Measurements from ENCODE around the gene TMEM141.

The TMEM141 gene

GRCh38 chr9:136814725-136815421 is 23.7 kb downstream of the TMEM141 start:
- no peak for DNase-seq (ENCODE audit: low read depth in 3 of 3)

DNA sequence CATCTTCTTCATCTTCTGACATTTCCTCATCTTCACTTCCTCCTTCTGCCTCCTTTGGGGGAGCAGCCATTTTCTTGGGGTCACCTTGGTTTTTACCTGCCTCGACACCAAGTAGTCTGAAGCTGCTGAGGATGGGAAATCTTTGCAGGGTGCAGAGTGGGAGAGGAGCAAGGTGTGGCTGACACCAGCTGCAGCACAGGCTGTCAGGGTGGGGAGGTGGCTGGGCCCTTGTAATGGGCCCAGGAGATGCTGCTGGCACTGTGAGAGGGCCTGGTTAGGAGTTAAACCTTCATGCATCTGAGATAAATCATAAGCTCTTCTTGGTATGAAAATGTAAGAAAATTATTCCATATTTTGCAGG is 24.3 kb downstream of the TMEM141 start:
- DNase-seq (ENCODE audit: low read depth in 3 of 3), result no peak

DNA sequence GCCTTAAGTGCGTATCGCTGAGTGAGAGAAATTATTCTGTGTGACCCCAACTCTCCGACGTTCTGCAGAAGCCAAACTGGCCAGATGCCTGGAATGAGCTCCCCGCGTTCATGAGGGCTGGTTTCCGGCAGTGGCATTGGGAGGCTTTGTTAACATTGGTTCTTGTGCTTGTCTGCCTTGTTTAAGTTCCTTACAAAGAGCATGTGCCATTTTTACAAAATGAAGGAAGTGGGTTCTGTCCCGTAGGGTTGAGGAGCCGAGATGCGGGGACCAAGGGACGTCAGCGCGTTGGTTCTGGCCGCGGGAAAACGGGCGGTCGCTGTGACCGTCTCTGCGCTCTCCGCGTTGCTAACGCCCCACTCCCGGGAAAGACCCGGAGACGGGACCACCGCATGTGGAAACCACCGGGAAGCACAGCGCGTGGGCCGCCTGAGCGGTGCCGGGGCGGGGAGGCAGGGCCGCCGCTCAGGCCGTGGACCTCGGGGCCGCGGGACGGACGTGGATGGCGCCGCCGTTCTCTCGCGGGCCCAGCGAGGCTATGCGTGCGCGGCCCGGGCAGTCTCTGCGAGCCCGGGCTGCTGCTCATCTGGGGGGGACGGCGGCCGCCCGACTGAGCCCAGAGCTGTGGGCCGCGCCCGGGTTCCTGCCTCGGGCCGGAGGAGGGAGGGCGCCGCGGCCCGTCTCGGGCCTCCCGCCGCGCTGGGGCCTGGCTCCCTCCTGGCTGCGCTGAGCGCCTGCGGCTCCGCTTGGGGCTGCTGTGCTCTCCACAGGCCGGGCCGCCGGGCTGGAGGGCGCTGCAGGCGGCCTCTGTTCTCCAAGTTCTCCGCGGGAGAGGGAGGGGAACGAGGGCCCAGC is 30.1 kb downstream of the TMEM141 start:
- DNase-seq (ENCODE audit: low read depth in 3 of 3), result no peak

DNA sequence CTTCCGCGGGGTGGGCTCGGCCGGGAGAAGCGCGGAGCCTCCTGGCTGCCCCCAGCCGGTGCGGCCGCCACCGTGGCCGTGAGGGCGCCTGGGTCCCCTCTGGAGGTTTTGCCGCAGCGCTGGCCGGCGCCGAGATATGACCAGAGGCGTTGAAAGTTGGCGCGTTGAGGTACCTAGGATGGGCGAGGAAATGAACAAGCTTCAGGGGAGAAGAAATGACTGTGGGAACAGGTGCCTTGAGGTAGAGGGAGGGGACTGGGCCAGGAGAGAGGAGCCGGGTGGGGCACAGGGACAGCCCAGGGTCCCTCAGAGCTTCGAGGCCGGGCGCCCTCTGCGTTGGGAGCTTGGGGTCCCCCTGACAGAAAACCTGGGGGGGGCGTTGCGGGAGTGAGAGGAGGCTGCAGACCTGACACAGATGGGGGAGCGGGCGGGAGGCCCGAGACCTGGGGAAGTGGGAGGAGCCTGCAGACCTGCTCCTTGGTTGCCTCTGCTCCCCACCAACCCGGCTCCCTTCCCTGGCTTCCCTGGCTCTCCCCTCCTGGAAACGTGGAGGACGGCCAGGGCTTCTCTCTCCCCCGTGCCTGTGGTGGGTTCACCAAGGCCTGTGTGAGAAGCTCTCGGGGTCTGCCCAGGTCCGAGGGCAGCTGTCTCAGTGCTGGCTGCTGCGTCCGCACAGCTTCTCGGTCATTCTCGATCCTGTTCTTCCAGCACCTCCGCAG is 30.8 kb downstream of the TMEM141 start:
- no peak for DNase-seq (ENCODE audit: low read depth in 3 of 3)

GRCh38 chr9:136823136-136824046 is 32.2 kb downstream of the TMEM141 start:
- DNase-seq (ENCODE audit: low read depth in 3 of 3), result no peak

DNA sequence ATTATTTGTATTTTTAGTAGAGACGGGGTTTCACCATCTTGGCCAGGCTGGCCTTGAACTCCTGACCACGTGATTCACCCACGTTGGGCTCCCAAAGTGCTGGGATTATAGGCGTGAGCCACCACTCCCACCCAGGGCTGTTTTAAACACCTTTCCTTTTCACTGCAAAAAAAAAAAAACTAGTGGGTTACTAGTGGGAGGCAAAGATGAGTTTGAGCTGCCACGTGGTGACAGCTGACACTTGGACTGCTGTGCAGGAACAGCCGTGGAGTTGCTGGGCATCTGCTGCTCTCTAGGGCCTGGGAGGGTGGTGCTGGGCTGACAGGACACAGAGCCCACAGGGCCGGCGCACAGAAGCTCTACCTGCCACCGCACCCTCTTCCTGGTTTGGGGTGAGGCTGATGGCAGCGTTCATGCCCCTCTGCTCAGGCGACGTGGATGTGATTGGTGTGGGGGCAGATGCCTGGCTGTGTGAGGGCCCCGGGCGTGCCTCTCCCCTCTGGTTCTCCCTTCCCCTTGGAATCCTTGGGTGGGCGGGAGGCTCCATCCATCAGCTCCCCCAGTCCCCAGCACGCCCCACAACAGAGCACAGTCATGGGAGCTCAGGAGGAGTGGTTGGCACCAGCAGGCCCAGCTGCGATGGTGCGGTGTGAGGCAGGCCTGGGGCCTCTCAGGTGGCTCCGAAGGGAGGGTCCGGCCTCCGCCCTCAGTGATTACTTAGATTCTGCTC is 33.5 kb downstream of the TMEM141 start:
- no peak for DNase-seq (ENCODE audit: low read depth in 3 of 3)

GRCh38 chr9:136825295-136826187 is 34.4 kb downstream of the TMEM141 start:
- DNase-seq (ENCODE audit: low read depth in 3 of 3), result no peak

- no peak for DNase-seq (ENCODE audit: low read depth in 3 of 3)
Observed at GRCh38 chr9:136826188-136826541, 35.0 kb downstream of the TMEM141 start.

DNA sequence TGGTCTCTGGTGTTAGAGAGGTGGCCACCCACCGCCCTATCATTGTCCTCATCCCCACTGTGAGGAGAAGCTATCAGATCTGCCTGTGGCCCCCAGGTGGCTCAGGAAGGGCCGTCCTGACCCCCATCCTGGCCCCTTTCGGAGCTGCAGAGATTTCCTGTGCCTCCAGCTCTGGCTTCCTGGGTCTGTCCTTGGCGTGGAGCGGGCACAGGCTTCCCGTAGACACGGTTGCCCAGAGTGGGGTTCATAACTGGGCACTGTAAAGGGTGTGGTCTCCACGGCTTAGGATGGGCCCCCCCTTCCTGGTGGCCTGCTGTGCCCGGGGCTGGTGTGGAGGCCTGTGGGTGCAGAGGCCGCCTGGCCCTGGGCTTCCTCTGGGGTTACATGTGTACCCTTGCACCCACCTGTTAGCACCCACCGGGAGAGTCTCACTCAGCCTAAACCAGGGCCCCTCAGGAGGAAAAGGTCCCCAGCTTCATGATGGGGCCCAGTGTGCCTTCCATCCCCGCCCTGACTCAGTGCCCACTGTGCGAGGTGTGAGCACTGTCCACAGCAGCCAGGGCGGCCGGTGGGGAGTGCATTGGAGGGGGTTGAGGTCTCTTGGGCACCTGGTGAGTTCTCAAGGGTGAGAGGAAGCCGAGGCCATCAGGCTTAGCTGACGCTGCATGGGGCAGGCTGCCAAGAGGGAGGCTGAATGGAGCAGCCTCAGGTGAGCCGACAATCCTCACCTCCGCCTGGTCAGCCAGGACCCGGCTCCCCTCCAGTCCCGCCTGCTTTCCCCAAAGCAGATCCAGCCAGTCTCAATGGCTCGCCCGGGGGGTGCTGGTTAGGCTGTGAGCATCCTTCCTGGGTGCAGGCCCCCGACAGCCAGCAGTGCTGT is 35.8 kb downstream of the TMEM141 start:
- no peak for DNase-seq (ENCODE audit: low read depth in 3 of 3)

GRCh38 chr9:136827794-136828473 is 36.8 kb downstream of the TMEM141 start:
- no peak for DNase-seq (ENCODE audit: low read depth in 3 of 3)

DNA sequence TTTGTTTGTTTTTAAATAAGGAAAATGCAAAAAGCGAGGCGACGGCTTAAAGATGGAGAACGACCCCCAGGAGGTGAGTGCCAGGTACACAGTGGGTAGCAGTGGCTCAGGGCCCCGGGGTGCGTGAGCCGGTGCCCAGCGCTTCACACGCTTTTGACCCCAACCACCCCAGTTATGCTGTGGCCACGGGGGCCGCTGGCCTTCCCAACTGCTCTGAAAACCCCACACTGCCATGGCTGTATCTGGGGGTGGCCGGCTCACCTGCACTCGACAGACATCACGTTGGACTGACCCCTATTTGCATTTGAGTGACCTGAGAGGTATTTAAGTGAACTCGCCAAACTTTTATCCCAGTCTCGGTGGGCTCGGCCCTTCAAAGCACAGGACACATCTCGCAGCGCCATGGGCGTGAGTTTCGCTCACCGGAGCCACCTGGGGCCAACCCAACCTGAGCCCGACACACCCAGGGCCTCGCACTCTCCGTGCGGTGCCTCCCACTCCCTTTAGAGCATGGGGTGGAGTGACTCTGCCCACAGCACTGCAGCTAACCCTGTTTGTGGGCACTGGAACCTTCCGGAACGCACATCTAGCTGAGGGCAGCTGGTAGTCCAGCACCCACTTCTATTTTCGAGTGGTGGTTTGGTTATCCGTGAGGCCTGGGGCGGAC is 37.5 kb downstream of the TMEM141 start:
- no peak for DNase-seq (ENCODE audit: low read depth in 3 of 3)

DNA sequence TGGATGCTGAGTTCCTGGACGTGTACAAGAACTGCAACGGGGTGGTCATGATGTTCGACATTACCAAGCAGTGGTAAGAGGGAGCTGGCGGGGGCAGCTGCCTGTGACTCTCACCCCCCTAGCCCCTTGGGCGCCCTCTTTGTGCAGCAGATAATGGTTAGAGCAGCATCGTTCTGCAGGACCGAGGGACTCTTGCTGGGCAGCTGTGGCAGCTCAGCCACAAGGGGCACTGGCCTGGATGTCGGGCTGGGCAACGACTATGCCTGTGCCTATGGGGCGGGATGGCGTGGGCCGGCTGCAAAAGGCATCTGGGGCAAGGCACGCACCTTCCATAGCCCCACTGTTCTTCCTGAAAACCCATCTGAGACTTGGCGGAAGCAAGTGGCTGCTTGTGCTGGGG is 38.3 kb downstream of the TMEM141 start:
- no peak for DNase-seq (ENCODE audit: low read depth in 3 of 3)

DNA sequence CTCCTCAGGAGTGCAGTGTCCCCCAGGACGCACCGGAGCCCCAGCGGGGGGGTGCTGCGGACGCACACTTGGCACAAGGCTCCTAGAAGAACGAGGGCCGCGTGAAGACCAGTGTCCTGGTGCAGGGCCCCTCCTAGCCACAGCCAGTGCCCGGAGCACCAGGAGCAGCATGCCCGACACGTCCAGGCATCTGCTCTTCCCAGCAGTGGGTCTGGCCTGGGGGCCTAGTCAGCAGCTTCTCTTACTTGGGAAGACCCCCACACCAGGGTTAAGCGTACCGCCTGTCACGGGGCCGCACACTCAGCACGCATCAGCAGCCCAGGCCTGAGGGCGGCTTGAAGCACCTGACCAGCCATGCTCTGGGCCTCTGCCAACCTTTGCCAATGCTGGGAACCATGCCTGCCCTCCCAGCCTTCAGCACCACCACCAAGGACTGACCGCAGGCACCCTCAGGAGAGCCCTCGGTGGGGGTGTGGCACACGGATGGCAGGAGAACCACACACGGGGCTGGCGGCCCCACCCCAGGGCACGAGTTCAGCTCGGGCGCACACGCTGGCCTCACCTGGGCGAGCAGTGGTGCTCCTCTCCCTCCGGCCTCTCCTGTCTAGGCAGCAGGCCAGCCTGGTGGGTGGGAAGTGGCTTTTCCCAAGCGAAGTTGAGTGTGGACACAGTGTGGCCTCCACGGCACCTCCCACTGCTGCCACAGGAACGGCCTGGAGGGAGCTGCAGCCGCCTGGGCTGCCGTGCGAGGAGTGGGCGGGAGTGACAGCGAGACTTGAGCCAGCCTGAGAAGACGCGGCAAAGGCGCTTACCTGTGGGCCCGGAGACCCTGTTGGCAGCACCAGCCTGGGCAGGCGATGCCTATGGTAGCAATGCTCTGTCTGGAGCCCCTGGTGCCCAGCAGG is 39.1 kb downstream of the TMEM141 start:
- no peak for DNase-seq (ENCODE audit: low read depth in 3 of 3)

DNA sequence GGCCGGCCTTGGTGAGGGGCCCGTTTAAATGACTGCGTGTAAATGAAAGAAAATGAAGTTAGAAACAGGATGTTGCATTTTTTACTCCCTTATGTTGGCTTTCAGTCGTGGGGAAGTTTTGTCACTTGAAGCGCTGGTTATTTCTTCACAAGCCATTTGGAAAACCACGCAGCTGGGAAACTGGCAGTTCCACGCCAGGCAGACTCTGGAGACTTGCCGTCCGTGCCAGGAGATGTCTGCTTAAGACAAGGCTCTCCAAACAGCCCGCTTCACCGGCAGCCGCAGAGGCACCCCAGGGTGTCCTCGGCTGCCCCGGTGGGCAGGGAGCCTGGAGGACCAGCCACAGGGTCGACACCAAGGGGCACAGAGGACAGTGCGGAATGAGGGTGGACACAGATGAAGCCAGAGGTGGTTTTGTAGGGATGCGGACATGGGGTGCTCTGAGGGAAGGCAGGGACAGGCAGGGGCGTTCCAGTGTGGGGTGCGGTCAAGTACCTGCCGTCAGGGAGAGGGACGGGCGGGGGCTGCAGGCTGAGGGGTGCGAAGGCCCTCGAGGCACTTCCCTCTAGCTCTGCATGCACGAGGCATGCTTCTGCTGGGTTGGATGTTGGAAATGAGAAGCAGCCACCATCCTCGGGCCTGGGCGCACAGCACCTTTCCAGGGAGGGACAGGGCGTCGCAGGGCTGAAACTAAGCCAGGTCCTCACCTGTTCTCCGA is 40.0 kb downstream of the TMEM141 start:
- no peak for DNase-seq (ENCODE audit: low read depth in 3 of 3)

DNA sequence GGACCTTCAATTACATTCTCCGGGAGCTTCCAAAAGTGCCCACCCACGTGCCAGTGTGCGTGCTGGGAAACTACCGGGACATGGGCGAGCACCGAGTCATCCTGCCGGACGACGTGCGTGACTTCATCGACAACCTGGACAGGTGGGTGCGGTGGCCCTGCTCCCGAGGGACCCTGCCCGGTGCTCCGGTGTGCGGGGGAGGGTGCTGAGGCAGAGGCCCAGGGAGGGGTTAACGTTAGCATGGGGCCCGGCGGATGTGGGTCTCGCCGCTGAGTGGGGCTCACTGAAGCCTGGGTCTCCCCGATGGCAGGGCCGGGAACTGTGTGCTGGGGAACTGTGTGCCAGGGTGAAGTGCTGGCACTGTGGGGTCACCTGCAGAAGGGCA is 40.6 kb downstream of the TMEM141 start:
- no peak for DNase-seq (ENCODE audit: low read depth in 3 of 3)

DNA sequence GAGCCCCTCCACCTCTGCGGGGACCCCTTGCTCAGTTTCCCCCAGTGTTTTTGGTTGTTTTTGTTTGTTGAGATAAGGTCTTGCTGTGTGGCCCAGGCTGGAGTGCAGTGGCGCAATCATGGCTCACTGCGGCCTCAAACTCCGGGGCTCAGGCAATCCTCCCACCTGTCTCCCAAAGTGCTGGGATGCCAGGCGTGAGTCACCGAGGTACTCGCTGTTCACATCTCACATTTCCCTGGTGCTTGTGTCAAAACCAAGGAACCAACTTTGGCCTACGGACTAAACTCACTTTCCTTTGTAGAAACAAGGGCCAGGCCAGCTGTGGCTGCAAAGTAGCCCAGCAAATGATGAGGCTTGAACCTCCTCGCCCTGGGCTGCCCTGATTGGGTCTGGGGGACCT is 41.4 kb downstream of the TMEM141 start:
- no peak for DNase-seq (ENCODE audit: low read depth in 3 of 3)
